Pancreas (tissue), 10 donors: Measurements from ENCODE around the gene ZNF831. TPM values are rescaled to one million over a fixed set of nuclear protein-coding genes. Genes with fewer than 3 reads are reported as not detected.
A peak's percentile ranks its signal among the peaks of the same experiment; 100 is the strongest.

Experiments used
- ATAC-seq, 4 donors: fragments of 200-7000 bp; cut with Tn5 transposase; one replicate each; pipeline versions ENCODE4 v1.8.0 to v1.9.1; 2020; ENCODE audit warnings: mild to moderate bottlenecking in 4 of 4, moderate library complexity in 4 of 4
- DNase-seq, 6 donors: peaks; one replicate each; pipeline ENCODE4 v3.0.0-alpha.2; 2020
- FAIRE-seq: peaks from 2 replicates; lab custom pipeline; 2012; peaks lifted over from hg19 to GRCh38; lab: Jason Lieb, UNC
- H3K27ac ChIP-seq, 4 donors: fragments of 200-600 bp; sonication (generic); 1 replicate in 3 of 4; 2 replicates in 1 of 4; pipeline versions ENCODE4 v1.5.0 to v1.8.0; 2020
- H3K27me3 ChIP-seq, 4 donors: fragments of 200-600 bp; one replicate each; pipeline ENCODE4 v1.8.0; 2021
- H3K36me3 ChIP-seq, 3 donors: fragments of 200-600 bp; sonication (generic) in 1 of 3; one replicate each; pipeline versions ENCODE4 v1.5.0 to v1.8.0; 2020 to 2021
- H3K4me1 ChIP-seq, 3 donors: fragments of 200-600 bp; one replicate each; pipeline ENCODE4 v1.8.0; 2021
- H3K4me3 ChIP-seq, 4 donors: fragments of 200-600 bp; sonication (generic) in 2 of 4; one replicate each; pipeline versions ENCODE4 v1.5.0 to v1.8.0; 2020 to 2021
- H3K9me3 ChIP-seq, 4 donors: fragments of 200-600 bp; one replicate each; pipeline ENCODE4 v1.8.0; 2021
- WGBS, 2 donors: extraction: QIAGEN DNeasy Blood & Tissue Kit; methylation state at CpG; one replicate each; pipeline ENCODE4 v1.1.7; 2013; 5-methylcytosine and 5-hydroxymethylcytosine counted together
- intact Hi-C, 3 donors: fragments of 100-400 bp; cut with DNase I; formaldehyde crosslinking; loops; one replicate each; pipeline versions ENCODE4 v1.11.1 to v1.14.2; 2022
- polyA plus RNA-seq, 2 donors: library from polyadenylated mRNA; stranded (reverse); fragments of 200-250 nt; gene quantifications; one replicate each; pipeline ENCODE4 v1.2.3, GENCODE V29; 2013
- total RNA-seq, 6 donors: library from RNA; stranded (reverse); fragmentation: NEBNext Ultra II Directional in 4 of 6; extraction: Animal tissue kit (Norgen Biotek cat#: 25700) in 4 of 6; gene quantifications; one replicate each; pipeline versions ENCODE4 v1.2.1 to v1.2.4, GENCODE V29; 2021 to 2023
- TF ChIP-seq, protein P1 (sequence below), 4 donors: fragments of 200-600 bp; sonication (generic) in 3 of 4; IDR thresholded peaks; one replicate each; pipeline versions ENCODE4 v1.5.0 to v1.8.0; 2021; ENCODE audit warnings: antibody characterized with exemption in 4 of 4
- donor health status: healthy with polysubstance abuse.
- donor health status: DM: no; HTN: no; CAD: no; lungs with moderate emphysema.
- donor health status: DM: no; HTN: no; CAD: no.
- donor health status: control.
- donor health status: control.
- donor health status: Bipolar disorder and iron deficiency.
- donor health status: DM: yes; HTN: yes; CAD: no.
- donor health status: DM: no; HTN: no; CAD: no.
- donor health status: DM: no; HTN: no; CAD: no.
- donor health status: DM: yes; HTN: yes; CAD: no.

The ZNF831 gene
- total and polyA plus RNA-seq, 8 donors, result 0.04 to 0.23 (median 0.16) TPM

- Histone ChIP-seq H3K27me3 (peaks cover 0 to 4% (median 0%) of the 10 kb centered on the region in 4 donors), H3K4me1 (no peaks in the 10 kb centered on the region), H3K4me3 (no peak overlapping the region), H3K9me3 (no peaks in the 10 kb centered on the region), H3K36me3 (no peaks in the 10 kb centered on the region), H3K27ac (peak overlapping the region in 1 of 4 donors; percentile 1)
- no peak for FAIRE-seq
- peak in 2 of 4 donors; percentile 42 to 72 for ATAC-seq
- WGBS, 2 donors, result 87 to 91% methylated on average over 15 of the region's 15 CpGs
- DNase-seq, result no peak
- TF ChIP-seq, protein P1, sequence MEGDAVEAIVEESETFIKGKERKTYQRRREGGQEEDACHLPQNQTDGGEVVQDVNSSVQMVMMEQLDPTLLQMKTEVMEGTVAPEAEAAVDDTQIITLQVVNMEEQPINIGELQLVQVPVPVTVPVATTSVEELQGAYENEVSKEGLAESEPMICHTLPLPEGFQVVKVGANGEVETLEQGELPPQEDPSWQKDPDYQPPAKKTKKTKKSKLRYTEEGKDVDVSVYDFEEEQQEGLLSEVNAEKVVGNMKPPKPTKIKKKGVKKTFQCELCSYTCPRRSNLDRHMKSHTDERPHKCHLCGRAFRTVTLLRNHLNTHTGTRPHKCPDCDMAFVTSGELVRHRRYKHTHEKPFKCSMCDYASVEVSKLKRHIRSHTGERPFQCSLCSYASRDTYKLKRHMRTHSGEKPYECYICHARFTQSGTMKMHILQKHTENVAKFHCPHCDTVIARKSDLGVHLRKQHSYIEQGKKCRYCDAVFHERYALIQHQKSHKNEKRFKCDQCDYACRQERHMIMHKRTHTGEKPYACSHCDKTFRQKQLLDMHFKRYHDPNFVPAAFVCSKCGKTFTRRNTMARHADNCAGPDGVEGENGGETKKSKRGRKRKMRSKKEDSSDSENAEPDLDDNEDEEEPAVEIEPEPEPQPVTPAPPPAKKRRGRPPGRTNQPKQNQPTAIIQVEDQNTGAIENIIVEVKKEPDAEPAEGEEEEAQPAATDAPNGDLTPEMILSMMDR (IDR thresholded peaks at IDR 0.05), result no peak
- intact Hi-C loops, result no loop called here
Observed at GRCh38 chr20:59124296-59125029, 39.2 kb upstream of the ZNF831 start.

DNA sequence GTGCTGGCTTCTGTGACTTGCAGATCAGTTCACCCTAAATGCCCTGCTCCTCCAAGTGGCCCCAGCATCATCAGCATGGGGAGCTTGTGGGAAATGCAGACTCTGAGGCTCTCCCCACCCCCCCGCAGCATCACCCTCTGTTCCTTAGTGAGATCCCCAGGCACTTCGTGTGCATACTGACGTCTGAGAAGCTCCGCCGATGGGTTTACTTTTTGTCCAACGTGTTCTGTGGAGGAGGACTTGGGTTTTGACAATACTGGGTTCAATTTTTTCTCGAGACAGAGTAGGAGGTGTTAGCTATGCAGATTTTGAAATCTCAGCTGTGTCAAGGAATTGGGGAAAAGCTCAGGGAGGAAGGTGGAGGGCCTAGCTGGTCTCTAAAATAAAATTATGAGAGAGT lies 38.3 kb upstream of the ZNF831 start:
- no peak for DNase-seq
- no peaks in the 10 kb centered on the region for H3K27me3 ChIP-seq
- FAIRE-seq, result no peak
- no peak overlapping the region for H3K4me3 ChIP-seq
- 74 to 87% methylated on average over 7 of the region's 7 CpGs for WGBS, 2 donors
- intact Hi-C loops, result no loop called here
- ATAC-seq, result no peak
- TF ChIP-seq, protein P1 (IDR thresholded peaks at IDR 0.05), result no peak
- H3K4me1 ChIP-seq, result no peaks in the 10 kb centered on the region
- H3K36me3 ChIP-seq, result no peaks in the 10 kb centered on the region
- H3K9me3 ChIP-seq, result no peaks in the 10 kb centered on the region
- no peak overlapping the region for H3K27ac ChIP-seq

GRCh38 chr20:59125836-59126235 lies 37.8 kb upstream of the ZNF831 start:
- Histone ChIP-seq H3K4me3 (no peak overlapping the region), H3K36me3 (no peaks in the 10 kb centered on the region), H3K27ac (no peak overlapping the region), H3K4me1 (no peaks in the 10 kb centered on the region), H3K9me3 (no peaks in the 10 kb centered on the region), H3K27me3 (no peaks in the 10 kb centered on the region)
- DNase-seq, result no peak
- FAIRE-seq, result no peak
- TF ChIP-seq, protein P1 (IDR thresholded peaks at IDR 0.05), result no peak
- 23 to 24% methylated on average over 7 of the region's 7 CpGs for WGBS, 2 donors
- intact Hi-C loops, result no loop called here
- ATAC-seq, result peak in 1 of 4 donors; percentile 70

GRCh38 chr20:59127839-59128238 lies 35.8 kb upstream of the ZNF831 start:
- no peak for DNase-seq
- H3K36me3 ChIP-seq, result no peaks in the 10 kb centered on the region
- no peak for FAIRE-seq
- no peak overlapping the region for H3K4me3 ChIP-seq
- intact Hi-C loops, result no loop called here
- H3K27ac ChIP-seq, result no peak overlapping the region
- ATAC-seq, result no peak
- H3K9me3 ChIP-seq, result no peaks in the 10 kb centered on the region
- WGBS, 2 donors, result 85 to 89% methylated on average over 6 of the region's 6 CpGs
- H3K27me3 ChIP-seq, result no peaks in the 10 kb centered on the region
- TF ChIP-seq, protein P1 (IDR thresholded peaks at IDR 0.05), result no peak
- H3K4me1 ChIP-seq, result no peaks in the 10 kb centered on the region
